Left renal cortex interstitium (tissue), 4 donors: ENCODE results near the gene AREL1. TPM values are rescaled to one million over a fixed set of nuclear protein-coding genes. Genes with fewer than 3 reads are reported as not detected.

ENCODE experiments used
- DNase-seq, 4 donors: peaks; one replicate each; pipeline ENCODE4 v3.0.0-alpha.2; 2013; ENCODE audit warnings: low read depth in 4 of 4, low spot score in 2 of 4, missing footprints in 1 of 4
- polyA plus RNA-seq, 4 donors: library from polyadenylated mRNA; unstranded; fragments of 120-200 nt; gene quantifications; one replicate each; pipeline ENCODE4 v1.2.1, GENCODE V29; 2013; ENCODE audit not compliant: insufficient read length in 4 of 4

The AREL1 gene
- polyA plus RNA-seq, 4 donors: 33.5 to 38.0 (median 35.0) TPM

- no peak for DNase-seq
Measured at GRCh38 chr14:74614508-74615495, 98.1 kb downstream of the AREL1 start.

GRCh38 chr14:74613211-74613914, 99.5 kb downstream of the AREL1 start:
- DNase-seq: no peak

DNA sequence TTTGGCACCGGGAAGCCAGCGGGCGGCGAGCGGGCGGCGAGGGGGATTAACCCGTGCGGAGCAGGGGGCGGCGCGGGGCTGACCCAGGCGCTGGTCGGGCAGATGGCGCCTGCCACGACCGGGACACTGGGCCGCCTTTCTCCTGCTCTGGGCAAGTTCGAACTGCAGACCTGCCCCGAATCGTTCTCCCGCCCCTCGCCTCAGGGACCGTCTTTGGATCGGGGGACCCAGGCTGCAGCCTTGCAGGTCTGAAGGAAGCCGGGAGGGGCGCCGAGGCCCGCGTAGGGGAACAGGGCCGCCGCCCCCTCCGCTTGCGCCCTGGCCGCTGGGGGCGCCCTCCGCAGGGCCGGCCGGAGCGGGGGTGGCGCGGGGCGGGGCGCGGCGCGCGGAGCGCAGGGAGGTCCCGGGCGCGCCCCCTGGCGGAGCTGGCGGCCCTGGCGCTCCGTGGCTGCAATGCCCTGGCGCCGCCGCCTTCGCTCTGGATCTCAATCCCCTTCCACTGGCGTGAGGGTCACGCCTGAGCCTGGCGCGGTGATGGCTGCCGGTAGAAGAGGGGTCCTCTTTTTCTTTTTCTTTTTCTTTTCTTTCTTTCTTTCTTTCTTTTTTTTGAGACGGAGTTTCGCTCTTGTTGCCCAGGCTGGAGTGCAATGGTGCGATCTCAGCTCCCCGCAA, 100.4 kb downstream of the AREL1 start:
- DNase-seq: peak in 1 of 4 donors; percentile 50

DNA sequence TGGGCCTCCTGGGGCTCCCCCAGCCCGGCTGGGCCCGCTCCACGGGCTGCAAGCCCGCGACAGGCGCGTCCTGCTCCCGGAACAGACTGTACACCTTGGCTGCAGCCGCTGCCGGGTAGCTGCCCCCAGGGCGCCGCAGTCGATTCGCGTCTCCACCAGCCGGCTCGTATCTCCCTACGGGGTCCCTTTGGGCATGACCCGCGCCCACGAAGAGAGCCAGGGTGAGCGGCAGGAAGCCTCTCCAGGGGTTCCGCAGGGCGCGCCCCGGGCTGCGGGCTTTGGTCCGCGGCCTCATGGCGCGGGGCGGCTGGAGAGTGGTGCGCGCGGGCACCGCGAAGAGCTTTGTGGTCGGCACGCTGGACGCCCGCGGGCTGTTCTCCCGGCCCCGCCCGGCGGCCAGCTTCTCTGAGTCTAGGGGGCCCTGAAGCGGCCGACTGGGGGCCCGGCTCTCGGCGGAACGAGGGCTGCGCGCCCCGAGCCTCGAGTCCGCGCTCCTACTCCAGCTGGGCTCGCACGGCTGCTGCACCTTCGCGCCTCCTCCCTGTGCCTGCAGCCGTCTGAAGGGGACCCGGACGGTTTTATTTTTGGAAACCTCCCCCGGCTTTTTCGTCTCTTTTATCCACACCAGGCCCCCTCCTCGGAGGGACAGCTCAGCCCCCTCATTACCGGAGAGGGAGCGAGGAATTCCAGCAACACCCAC, 101.1 kb downstream of the AREL1 start, which contains the start of gene LTBP2:
Gene LTBP2, minus strand, starts transcription at position 588 of the 700 bp plus-strand sequence. Its CDS starts 293 bp downstream, at position 295.
- DNase-seq: no peak

Other genes starting within 250 kb of the AREL1 start
- 100 to 1,000 TPM; 302 to 330 (median 316) TPM for gene NPC2, start 219.8 kb downstream of the AREL1 start, polyA plus RNA-seq
- gene ISCA2, start 219.3 kb downstream of the AREL1 start, polyA plus RNA-seq: 10 to 100 TPM; 36.1 to 43.5 (median 42.7) TPM
- 1 to 10 TPM; 2.6 to 4.9 (median 3.4) TPM for gene LTBP2, start 100.8 kb downstream of the AREL1 start, polyA plus RNA-seq
- gene FCF1, start 64 bp upstream of the AREL1 start, polyA plus RNA-seq: 10 to 100 TPM; 51.2 to 69.7 (median 58.6) TPM
- 100 to 1,000 TPM in 2 of 4 donors, 10 to 100 TPM in 2; 66.7 to 109 (median 92.9) TPM for gene YLPM1, start 50.2 kb upstream of the AREL1 start, polyA plus RNA-seq
- gene PROX2, start 163.1 kb upstream of the AREL1 start, polyA plus RNA-seq: 1 to 10 TPM in 2 of 4 donors, under 1 TPM in 2; 0.38 to 4.0 (median 1.6) TPM
- 100 to 1,000 TPM; 103 to 135 (median 125) TPM for gene DLST, start 168.8 kb upstream of the AREL1 start, polyA plus RNA-seq
- 1 to 10 TPM; 1.0 to 2.1 (median 1.7) TPM for gene RPS6KL1, start 210.2 kb upstream of the AREL1 start, polyA plus RNA-seq
- 10 to 100 TPM in 2 of 4 donors, 1 to 10 TPM in 2; 7.0 to 10.7 (median 9.9) TPM for gene PGF, start 242.5 kb upstream of the AREL1 start, polyA plus RNA-seq